CD4-positive, alpha-beta T cell treated with Interleukin-10 for 1 hour (primary cell): ENCODE measurements around the gene SELENOP.
"Not testable (repeated sequence)": the region's sequence is repeated elsewhere in the genome, so short reads cannot be mapped to it uniquely, and the experiment has no call there.

ENCODE experiments used
- DNase-seq: peaks from one replicate; pipeline ENCODE4 v3.0.0-alpha.2; 2020

The SELENOP gene

GRCh38 chr5:42825422-42826148 lies 13.9 kb upstream of the SELENOP start:
- no peak for DNase-seq

- DNase-seq = no peak
Observed at GRCh38 chr5:42824347-42824976, 12.8 kb upstream of the SELENOP start.

GRCh38 chr5:42822548-42822947 lies 10.9 kb upstream of the SELENOP start:
- no peak for DNase-seq

GRCh38 chr5:42819745-42820144 lies 8.1 kb upstream of the SELENOP start:
- no peak for DNase-seq

GRCh38 chr5:42816546-42816945 lies 4.9 kb upstream of the SELENOP start:
- DNase-seq = not testable (repeated sequence)

- no peak for DNase-seq
Observed at GRCh38 chr5:42813533-42813932, 1.8 kb upstream of the SELENOP start.

GRCh38 chr5:42812620-42813019 lies 928 bp upstream of the SELENOP start:
- DNase-seq = no peak

GRCh38 chr5:42810834-42811590 lies 680 bp downstream of the SELENOP start:
- no peak for DNase-seq

- DNase-seq = no peak
Observed at GRCh38 chr5:42808888-42809611, 2.6 kb downstream of the SELENOP start.

GRCh38 chr5:42807722-42808447 lies 3.8 kb downstream of the SELENOP start:
- DNase-seq = no peak

- DNase-seq = no peak
Observed at GRCh38 chr5:42806701-42807262, 4.9 kb downstream of the SELENOP start.

GRCh38 chr5:42806004-42806700 lies 5.5 kb downstream of the SELENOP start:
- no peak for DNase-seq

- DNase-seq = no peak
Observed at GRCh38 chr5:42804717-42805339, 6.9 kb downstream of the SELENOP start.

GRCh38 chr5:42801516-42802166 lies 10.1 kb downstream of the SELENOP start:
- no peak for DNase-seq

- no peak for DNase-seq
Observed at GRCh38 chr5:42800748-42801330, 10.9 kb downstream of the SELENOP start.

GRCh38 chr5:42799668-42800114 lies 12.0 kb downstream of the SELENOP start:
- DNase-seq = no peak

- DNase-seq = no peak
Observed at GRCh38 chr5:42799241-42799608, 12.5 kb downstream of the SELENOP start.

GRCh38 chr5:42798284-42799240 lies 13.1 kb downstream of the SELENOP start:
- no peak for DNase-seq

GRCh38 chr5:42791151-42791550 lies 20.5 kb downstream of the SELENOP start:
- DNase-seq = no peak
